ENCODE measurements around the gene KCNH3. TPM values are rescaled to one million over a fixed set of nuclear protein-coding genes. Genes with fewer than 3 reads are reported as not detected.

Gene KCNH3
- polyA plus RNA-seq, 1 donor from 2014 or later, result 0.63 TPM

Small RNAs within 50 kb of the gene (small RNA-seq; reads per million reads assigned to genes)
- gene POLR2KP1 (0 reads per million in 3 experiments), gene RNU6-834P (0 to 0.46 (median 0) reads per million in 3 experiments)

Other genes with a start within 250 kb of the KCNH3 start
- not detected in 2 replicates for gene PRPH, start 243.9 kb upstream of the KCNH3 start, polyA plus RNA-seq
- 0.26 and 1.3 TPM in 2 replicates for gene TROAP, start 215.8 kb upstream of the KCNH3 start, polyA plus RNA-seq
- gene C1QL4, start 201.8 kb upstream of the KCNH3 start, polyA plus RNA-seq, result 13.7 and 15.4 TPM in 2 replicates
- 0.54 and 1.1 TPM in 2 replicates for gene DNAJC22, start 192.1 kb upstream of the KCNH3 start, polyA plus RNA-seq
- 55.4 and 58.4 TPM in 2 replicates for gene SPATS2, start 171.6 kb upstream of the KCNH3 start, polyA plus RNA-seq
- gene MCRS1, start 29.1 kb downstream of the KCNH3 start, polyA plus RNA-seq, result 109 and 112 TPM in 2 replicates
- not detected in 2 replicates for gene FAM186B, start 66.6 kb downstream of the KCNH3 start, polyA plus RNA-seq
- 42.0 and 48.4 TPM in 2 replicates for gene PRPF40B, start 84.5 kb downstream of the KCNH3 start, polyA plus RNA-seq
- 5.1 and 9.3 TPM in 2 replicates for gene FMNL3, start 168.4 kb downstream of the KCNH3 start, polyA plus RNA-seq
- gene TMBIM6, start 202.5 kb downstream of the KCNH3 start, polyA plus RNA-seq, result 308 and 318 TPM in 2 replicates